H9 (cell line): Measurements from ENCODE around the gene HMCN1. TPM values are rescaled to one million over a fixed set of nuclear protein-coding genes. Genes with fewer than 3 reads are reported as not detected.

Source experiments
- DNase-seq: peaks from one replicate; pipeline ENCODE4 v3.0.0-alpha.2; 2017
- H2AFZ ChIP-seq: one replicate; pipeline ENCODE4 v1.6.1; 2013; ENCODE audit warnings: mild to moderate bottlenecking, low read length, control low read depth, moderate library complexity
- H2AK5ac ChIP-seq: 2 replicates; pipeline ENCODE4 v1.6.1; 2013; ENCODE audit warnings: low read length, control low read depth, mixed read lengths; ENCODE audit not compliant: insufficient read length
- H2BK120ac ChIP-seq: one replicate; pipeline ENCODE4 v1.6.1; 2013; ENCODE audit warnings: low read depth, mild to moderate bottlenecking, low read length, control low read depth, inconsistent platforms; ENCODE audit not compliant: poor library complexity, severe bottlenecking
- H2BK12ac ChIP-seq: 2 replicates; pipeline ENCODE4 v1.6.1; 2013; ENCODE audit warnings: low read length, control low read depth, mixed read lengths, low read depth; ENCODE audit not compliant: insufficient read length
- H2BK15ac ChIP-seq: 2 replicates; pipeline ENCODE4 v1.6.1; 2013; ENCODE audit warnings: low read depth, low read length, control low read depth
- H2BK20ac ChIP-seq: one replicate; pipeline ENCODE4 v1.6.1; 2013; ENCODE audit warnings: low read depth, mild to moderate bottlenecking, low read length, control low read depth, inconsistent platforms; ENCODE audit not compliant: poor library complexity, severe bottlenecking
- H2BK5ac ChIP-seq: 2 replicates; pipeline ENCODE4 v1.6.1; 2013; ENCODE audit warnings: low read length, control low read depth, mixed read lengths; ENCODE audit not compliant: insufficient read length
- H3K14ac ChIP-seq: 2 replicates; pipeline ENCODE4 v1.6.1; 2013; ENCODE audit warnings: low read length, control low read depth; ENCODE audit not compliant: insufficient read depth
- H3K18ac ChIP-seq: 2 replicates; pipeline ENCODE4 v1.6.1; 2013; ENCODE audit warnings: low read depth, mild to moderate bottlenecking, mixed read lengths, low read length, control low read depth; ENCODE audit not compliant: insufficient read length
- H3K23ac ChIP-seq: 2 replicates; pipeline ENCODE4 v1.6.1; 2013; ENCODE audit warnings: low read length, control low read depth, mixed read lengths, low read depth; ENCODE audit not compliant: insufficient read length
- H3K23me2 ChIP-seq: 2 replicates; pipeline ENCODE4 v1.6.1; 2013; ENCODE audit warnings: low read depth, mild to moderate bottlenecking, mixed read lengths, low read length, control low read depth; ENCODE audit not compliant: insufficient read length, poor library complexity, severe bottlenecking
- H3K27ac ChIP-seq: 2 replicates; pipeline ENCODE4 v1.5.1; 2013; ENCODE audit warnings: low read length, control low read depth, mixed read lengths, low read depth; ENCODE audit not compliant: insufficient read length
- H3K27me3 ChIP-seq: 2 replicates; pipeline ENCODE4 v1.6.1; 2013; ENCODE audit warnings: low read length, control low read depth, inconsistent platforms; ENCODE audit not compliant: insufficient read depth
- H3K4ac ChIP-seq: 2 replicates; pipeline ENCODE4 v1.6.1; 2013; ENCODE audit warnings: low read depth, mild to moderate bottlenecking, control low read depth, inconsistent platforms, low read length, moderate library complexity
- H3K4me1 ChIP-seq: 2 replicates; pipeline ENCODE4 v1.6.1; 2013; ENCODE audit warnings: low read length, control low read depth, inconsistent platforms; ENCODE audit not compliant: insufficient read depth
- H3K4me2 ChIP-seq: 2 replicates; pipeline ENCODE4 v1.6.1; 2013; ENCODE audit warnings: low read length, control low read depth, mixed read lengths; ENCODE audit not compliant: insufficient read length, insufficient read depth
- H3K56ac ChIP-seq: 2 replicates; pipeline ENCODE4 v1.6.1; 2013; ENCODE audit warnings: low read depth, mild to moderate bottlenecking, mixed read lengths, low read length, control low read depth; ENCODE audit not compliant: insufficient read length
- H3K79me1 ChIP-seq: 2 replicates; pipeline ENCODE4 v1.6.1; 2013; ENCODE audit warnings: low read depth, mild to moderate bottlenecking, moderate library complexity, low read length, control low read depth, inconsistent platforms; ENCODE audit not compliant: insufficient read depth, poor library complexity, severe bottlenecking
- H3K79me2 ChIP-seq: 2 replicates; pipeline ENCODE4 v1.6.1; 2013; ENCODE audit warnings: low read length, control low read depth, inconsistent platforms; ENCODE audit not compliant: insufficient read depth
- H3K9ac ChIP-seq: 2 replicates; pipeline ENCODE4 v1.6.1; 2013; ENCODE audit warnings: low read length, control low read depth, mixed read lengths; ENCODE audit not compliant: insufficient read length; ENCODE audit errors: extremely low read depth
- H3K9me3 ChIP-seq: one replicate; pipeline ENCODE4 v1.6.1; 2013; ENCODE audit warnings: low read depth, low read length, inconsistent platforms; ENCODE audit not compliant: control insufficient read depth
- H3T11ph ChIP-seq: one replicate; pipeline ENCODE4 v1.6.1; 2013; ENCODE audit warnings: mild to moderate bottlenecking, low read length, control low read depth, inconsistent platforms
- H4K20me1 ChIP-seq: one replicate; pipeline ENCODE4 v1.6.1; 2013; ENCODE audit not compliant: control insufficient read depth, insufficient read length, insufficient read depth
- H4K5ac ChIP-seq: 2 replicates; pipeline ENCODE4 v1.6.1; 2013; ENCODE audit warnings: low read depth, mild to moderate bottlenecking, mixed read lengths, low read length, control low read depth; ENCODE audit not compliant: insufficient read length
- H4K8ac ChIP-seq: replicated peaks from 2 replicates; pipeline ENCODE4 v1.6.1; 2013; ENCODE audit warnings: low read length, control low read depth, mixed read lengths, low read depth; ENCODE audit not compliant: insufficient read length
- H4K91ac ChIP-seq: 2 replicates; pipeline ENCODE4 v1.6.1; 2013; ENCODE audit warnings: low read depth, mild to moderate bottlenecking, moderate library complexity, mixed read lengths, low read length, control low read depth; ENCODE audit not compliant: insufficient read length
- H3K27ac Mint-ChIP-seq, 3 experiments: 2 replicates in 2 of 3; 3 replicates in 1 of 3; pipeline ENCODE4 v1.8.0; 2020 to 2021; ENCODE audit warnings: mixed read lengths in 3 of 3, mild to moderate bottlenecking in 1 of 3, moderate library complexity in 1 of 3
- H3K27me3 Mint-ChIP-seq: 2 replicates; pipeline ENCODE4 v1.8.0; 2021; ENCODE audit warnings: low read depth, mild to moderate bottlenecking, moderate library complexity, mixed read lengths
- H3K36me3 Mint-ChIP-seq, 3 experiments: 2 replicates in 2 of 3; 3 replicates in 1 of 3; pipeline ENCODE4 v1.8.0; 2020 to 2021; ENCODE audit warnings: low read depth in 3 of 3, mixed read lengths in 3 of 3; ENCODE audit not compliant: insufficient read depth in 1 of 3
- H3K4me1 Mint-ChIP-seq, 2 experiments: 2 replicates each; pipeline ENCODE4 v1.8.0; 2020; ENCODE audit warnings: mixed read lengths in 2 of 2
- H3K4me3 Mint-ChIP-seq, 2 experiments: 2 replicates in 1 of 2; 3 replicates in 1 of 2; pipeline ENCODE4 v1.8.0; 2020 to 2021; ENCODE audit warnings: mild to moderate bottlenecking in 2 of 2, mixed read lengths in 2 of 2, moderate library complexity in 1 of 2
- H3K9me3 Mint-ChIP-seq, 2 experiments: 2 replicates in 1 of 2; 3 replicates in 1 of 2; pipeline ENCODE4 v1.8.0; 2020; ENCODE audit warnings: mild to moderate bottlenecking in 2 of 2, mixed read lengths in 2 of 2, moderate library complexity in 1 of 2
- CTCF ChIP-seq: fragments of 200-600 bp; sonication (generic); conservative IDR thresholded peaks from 3 replicates; pipeline ENCODE4 v1.8.0; 2021; ENCODE audit warnings: antibody characterized with exemption, mild to moderate bottlenecking
- WGBS: extraction: QIAGEN DNeasy Blood & Tissue Kit; methylation state at CpG from one replicate; pipeline ENCODE4 v1.1.7; 2013; ENCODE audit warnings: missing lambda C conversion rate, low lambda C conversion rate, mixed read lengths; ENCODE audit not compliant: insufficient read length; ENCODE audit errors: extremely low coverage; 5-methylcytosine and 5-hydroxymethylcytosine counted together
- total RNA-seq: library from RNA; stranded (reverse); gene quantifications from 2 replicates; pipeline ENCODE4 v1.2.1, GENCODE V29; 2021

The HMCN1 gene
- total RNA-seq, 1 experiment from 2014 or later, result 3.3 TPM

- no peaks in the 10 kb centered on the region for H4K20me1 ChIP-seq
- H3K27ac Mint-ChIP-seq, result no peak overlapping the region
- H2BK15ac ChIP-seq, result no peak overlapping the region
- no peak overlapping the region for H3K18ac ChIP-seq
- no peak overlapping the region for H4K91ac ChIP-seq
- H3K23ac ChIP-seq, result no peak overlapping the region
- peaks cover 15 to 24% of the 10 kb centered on the region in 2 experiments for H3K9me3 Mint-ChIP-seq
- TF ChIP-seq CTCF, result no peak
- H3K36me3 Mint-ChIP-seq, result peaks cover 0 to 18% (median 8%) of the 10 kb centered on the region in 3 experiments; a peak in 6 of 7 replicates
- H3K79me2 ChIP-seq, result no peaks in the 10 kb centered on the region
- WGBS, result no CpG with 5 or more reads among the region's 3 CpGs
- no peak overlapping the region for H2BK5ac ChIP-seq
- H3K27me3 Mint-ChIP-seq, result no peaks in the 10 kb centered on the region
- H4K8ac ChIP-seq, result no peak overlapping the region
- no peak overlapping the region for H2AK5ac ChIP-seq
- H2BK12ac ChIP-seq, result no peak overlapping the region
- no peaks in the 10 kb centered on the region for H3K4me1 Mint-ChIP-seq
- H3K4me2 ChIP-seq, result no peak overlapping the region
- no peak overlapping the region for H3K56ac ChIP-seq
- H3K4ac ChIP-seq, result no peak overlapping the region
- H4K5ac ChIP-seq, result no peak overlapping the region
- H3K79me1 ChIP-seq, result no peaks in the 10 kb centered on the region
- no peak overlapping the region for H3K27ac ChIP-seq
- H3K9ac ChIP-seq, result no peak overlapping the region
- no peak overlapping the region for H2AFZ ChIP-seq
- no peak overlapping the region for H2BK20ac ChIP-seq
- H3T11ph ChIP-seq, result no peak overlapping the region
- no peaks in the 10 kb centered on the region for H3K27me3 ChIP-seq
- H3K4me1 ChIP-seq, result peaks cover 3% of the 10 kb centered on the region; the same call in 1 of the 2 replicates
- no peak for DNase-seq
- H3K23me2 ChIP-seq, result no peaks in the 10 kb centered on the region
- no peak overlapping the region for H2BK120ac ChIP-seq
- no peaks in the 10 kb centered on the region for H3K9me3 ChIP-seq
- H3K4me3 Mint-ChIP-seq, result no peak overlapping the region
- no peak overlapping the region for H3K14ac ChIP-seq
Observed at GRCh38 chr1:185785586-185785985, 51.4 kb downstream of the HMCN1 start.
